Prostate gland (tissue), 2 donors: Measurements from ENCODE around the gene TMEM140.

ENCODE experiments used
- POLR2AphosphoS5 ChIP-seq: sonication (generic); formaldehyde crosslinking; IDR thresholded peaks from one replicate; pipeline ENCODE4 v1.6.1; 2017; ENCODE audit warnings: antibody characterized with exemption
- TF ChIP-seq, protein P1 (sequence below), 4 experiments: fragments of 200-600 bp in 2 of 4; fragments of 450-650 bp in 2 of 4; sonication (generic) in 2 of 4; IDR thresholded peaks; 1 replicate in 3 of 4; 2 replicates in 1 of 4; pipeline ENCODE4 v1.5.1; 2016 to 2019; ENCODE audit warnings: antibody characterized with exemption in 4 of 4, mild to moderate bottlenecking in 2 of 4, moderate library complexity in 2 of 4

DNA sequence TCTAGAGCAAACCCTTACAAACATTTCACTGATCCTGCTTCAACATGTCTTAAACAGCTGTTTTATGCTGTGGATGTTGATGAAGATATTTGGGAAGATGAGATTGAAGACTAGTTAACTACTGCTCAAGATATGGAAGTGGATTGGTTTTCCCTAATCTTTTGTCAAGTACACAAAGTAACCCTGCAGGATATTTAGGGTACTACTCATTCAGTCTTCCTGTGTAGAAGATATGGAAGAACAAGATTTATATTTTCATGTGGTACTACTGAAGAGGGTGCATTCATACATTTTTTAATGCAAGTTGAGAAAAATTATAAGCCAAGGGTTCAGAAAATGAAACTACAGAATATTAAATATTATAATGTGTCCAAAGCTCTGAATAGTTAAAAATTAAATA, 18.3 kb upstream of the TMEM140 start:
- TF ChIP-seq, protein P1, sequence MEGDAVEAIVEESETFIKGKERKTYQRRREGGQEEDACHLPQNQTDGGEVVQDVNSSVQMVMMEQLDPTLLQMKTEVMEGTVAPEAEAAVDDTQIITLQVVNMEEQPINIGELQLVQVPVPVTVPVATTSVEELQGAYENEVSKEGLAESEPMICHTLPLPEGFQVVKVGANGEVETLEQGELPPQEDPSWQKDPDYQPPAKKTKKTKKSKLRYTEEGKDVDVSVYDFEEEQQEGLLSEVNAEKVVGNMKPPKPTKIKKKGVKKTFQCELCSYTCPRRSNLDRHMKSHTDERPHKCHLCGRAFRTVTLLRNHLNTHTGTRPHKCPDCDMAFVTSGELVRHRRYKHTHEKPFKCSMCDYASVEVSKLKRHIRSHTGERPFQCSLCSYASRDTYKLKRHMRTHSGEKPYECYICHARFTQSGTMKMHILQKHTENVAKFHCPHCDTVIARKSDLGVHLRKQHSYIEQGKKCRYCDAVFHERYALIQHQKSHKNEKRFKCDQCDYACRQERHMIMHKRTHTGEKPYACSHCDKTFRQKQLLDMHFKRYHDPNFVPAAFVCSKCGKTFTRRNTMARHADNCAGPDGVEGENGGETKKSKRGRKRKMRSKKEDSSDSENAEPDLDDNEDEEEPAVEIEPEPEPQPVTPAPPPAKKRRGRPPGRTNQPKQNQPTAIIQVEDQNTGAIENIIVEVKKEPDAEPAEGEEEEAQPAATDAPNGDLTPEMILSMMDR (IDR thresholded peaks at IDR 0.05), result no peak
- TF ChIP-seq POLR2AphosphoS5, result no peak
